HG03108 (cell line): ENCODE data around the gene EXPH5.
"Not testable (repeated sequence)": the region's sequence is repeated elsewhere in the genome, so short reads cannot be mapped to it uniquely, and the experiment has no call there.

Experiments
- ATAC-seq: cut with Tn5 transposase; IDR thresholded peaks from one replicate; pipeline ENCODE4 v1.9.1; 2021; ENCODE audit warnings: moderate library complexity; ENCODE audit not compliant: unreplicated experiment

Gene EXPH5

GRCh38 chr11:108602818-108603217, 9.2 kb upstream of the EXPH5 start:
- ATAC-seq, result not testable (repeated sequence)

DNA sequence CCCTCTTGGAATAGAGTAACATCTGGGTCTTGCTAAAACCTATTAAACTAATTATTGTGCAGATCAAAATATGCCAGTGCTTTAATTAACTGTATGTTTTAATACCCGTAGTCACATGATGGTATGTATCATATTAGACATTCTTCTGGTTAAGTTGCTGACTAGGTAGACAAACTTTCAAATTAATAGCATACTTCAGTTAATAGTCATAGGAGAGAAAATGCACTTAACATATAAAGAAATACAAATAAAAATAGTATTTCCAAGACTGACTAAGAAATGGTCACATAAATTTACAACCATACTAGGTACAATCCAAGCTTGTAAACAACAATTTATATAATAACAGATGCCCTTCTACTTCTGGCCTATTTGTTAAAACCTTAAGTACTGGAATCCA, 7.6 kb upstream of the EXPH5 start:
- no peak for ATAC-seq

GRCh38 chr11:108599978-108600377, 6.4 kb upstream of the EXPH5 start:
- no peak for ATAC-seq

- ATAC-seq, result no peak
Observed at GRCh38 chr11:108597736-108598355, 4.3 kb upstream of the EXPH5 start.

GRCh38 chr11:108596701-108597100, 3.1 kb upstream of the EXPH5 start:
- ATAC-seq, result no peak

DNA sequence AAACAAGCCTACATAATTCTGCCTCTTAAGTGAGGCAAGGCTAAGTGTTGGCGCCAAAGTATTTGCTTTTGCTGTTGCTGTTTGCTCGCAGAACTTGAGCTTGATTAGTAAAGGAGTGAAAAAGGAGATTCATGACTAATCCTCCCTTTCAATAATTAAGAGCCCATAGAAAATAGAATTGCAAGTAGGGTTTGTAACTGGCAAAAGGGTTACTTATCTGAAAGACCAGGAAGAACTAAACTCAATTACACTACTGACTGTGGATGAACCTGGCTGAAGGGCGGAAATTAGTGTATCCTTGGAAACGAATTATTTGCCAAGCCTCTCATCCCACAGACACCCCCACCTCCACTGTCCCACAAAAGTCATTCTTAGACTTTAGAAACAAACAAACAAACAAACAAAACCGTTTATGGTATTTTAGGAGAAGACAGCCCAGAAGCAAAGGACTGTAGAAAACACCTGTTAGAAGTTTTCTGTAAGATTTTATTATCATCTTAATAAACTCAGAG, 411 bp upstream of the EXPH5 start:
- ATAC-seq, result no peak

- peak; percentile 23 for ATAC-seq
Observed at GRCh38 chr11:108592591-108593213, 866 bp downstream of the EXPH5 start.

GRCh38 chr11:108591893-108592292, 1.7 kb downstream of the EXPH5 start:
- ATAC-seq, result no peak

DNA sequence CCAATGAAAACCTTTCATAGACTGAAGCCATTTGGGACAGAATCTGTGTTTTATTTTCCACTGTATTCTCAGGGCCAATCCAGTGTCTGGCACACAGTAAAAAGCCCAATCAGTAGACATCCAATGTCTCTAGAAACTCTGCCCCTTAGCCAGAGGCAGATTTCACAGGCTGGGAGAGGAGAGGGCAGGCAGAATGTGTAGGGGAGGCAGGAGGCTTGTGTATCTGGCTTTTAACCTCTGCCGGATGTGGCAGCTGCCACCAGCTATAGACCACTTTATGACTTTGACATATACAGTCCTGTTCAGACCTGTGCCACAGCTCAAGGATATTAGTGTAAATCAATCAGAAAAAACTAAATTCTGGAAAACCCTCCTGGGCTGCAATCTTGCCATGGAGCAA, 4.4 kb downstream of the EXPH5 start:
- no peak for ATAC-seq

DNA sequence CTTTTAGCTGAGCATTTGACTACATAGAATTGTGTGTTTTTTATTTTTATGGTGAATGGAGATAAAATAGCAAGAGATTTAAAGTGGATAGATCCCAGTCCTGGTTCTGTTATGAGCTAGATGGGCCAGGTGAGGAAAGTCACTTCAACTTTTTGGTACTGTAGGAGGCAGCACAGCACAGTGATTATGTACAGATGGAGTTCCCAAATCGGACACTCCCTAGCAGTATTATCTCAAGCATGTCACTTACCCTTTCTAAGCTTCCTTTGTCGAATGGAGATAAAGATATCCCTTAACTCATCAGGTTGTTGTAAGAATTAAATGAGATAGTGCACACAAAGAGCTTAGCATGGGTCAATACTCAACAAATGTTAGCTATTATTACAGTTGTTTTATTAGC, 5.3 kb downstream of the EXPH5 start:
- ATAC-seq, result no peak

GRCh38 chr11:108587109-108587508, 6.5 kb downstream of the EXPH5 start:
- ATAC-seq, result peak; percentile 58

GRCh38 chr11:108586600-108586999, 7.0 kb downstream of the EXPH5 start:
- no peak for ATAC-seq

DNA sequence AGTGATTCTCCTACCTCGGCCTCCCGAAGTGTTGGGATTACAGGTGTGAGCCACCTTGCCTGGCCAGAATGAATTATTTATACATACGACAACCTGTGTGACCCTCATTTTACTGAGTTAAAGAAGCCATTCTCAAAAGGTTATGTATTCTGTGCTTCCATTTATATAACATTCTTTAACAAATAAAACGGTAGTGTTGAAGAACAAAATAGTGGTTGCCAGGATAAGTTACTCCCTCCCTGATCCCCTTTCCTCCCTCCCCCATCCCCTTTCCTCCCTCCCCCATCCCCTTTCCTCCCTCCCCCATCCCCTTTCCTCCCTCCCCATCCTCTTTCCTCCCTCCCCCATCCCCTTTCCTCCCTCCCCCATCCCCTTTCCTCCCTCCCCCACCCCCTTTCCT, 7.4 kb downstream of the EXPH5 start:
- ATAC-seq, result not testable (repeated sequence)

- ATAC-seq, result no peak
Observed at GRCh38 chr11:108584973-108585372, 8.6 kb downstream of the EXPH5 start.

GRCh38 chr11:108580645-108581044, 12.9 kb downstream of the EXPH5 start:
- ATAC-seq, result no peak

GRCh38 chr11:108580043-108580442, 13.5 kb downstream of the EXPH5 start:
- ATAC-seq, result no peak

DNA sequence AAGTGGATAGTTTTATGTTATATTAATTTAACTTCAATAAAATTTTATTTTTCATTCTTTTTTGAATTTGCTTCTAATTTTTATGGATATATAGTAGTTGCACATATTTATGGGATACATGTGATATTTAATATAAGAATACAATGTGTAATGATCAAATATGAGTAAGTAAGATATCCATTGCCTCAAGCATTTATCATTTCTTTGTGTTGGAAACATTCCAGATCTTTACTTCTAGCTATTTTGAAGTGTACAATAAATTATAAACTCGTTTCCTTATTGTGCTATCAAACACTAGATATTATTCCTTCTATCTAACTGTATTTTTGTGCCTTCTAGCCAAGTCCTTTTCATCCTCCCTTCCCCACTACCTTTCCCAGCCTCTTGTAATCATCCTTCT, 17.0 kb downstream of the EXPH5 start:
- ATAC-seq, result no peak

- no peak for ATAC-seq
Observed at GRCh38 chr11:108574675-108575074, 18.9 kb downstream of the EXPH5 start.

DNA sequence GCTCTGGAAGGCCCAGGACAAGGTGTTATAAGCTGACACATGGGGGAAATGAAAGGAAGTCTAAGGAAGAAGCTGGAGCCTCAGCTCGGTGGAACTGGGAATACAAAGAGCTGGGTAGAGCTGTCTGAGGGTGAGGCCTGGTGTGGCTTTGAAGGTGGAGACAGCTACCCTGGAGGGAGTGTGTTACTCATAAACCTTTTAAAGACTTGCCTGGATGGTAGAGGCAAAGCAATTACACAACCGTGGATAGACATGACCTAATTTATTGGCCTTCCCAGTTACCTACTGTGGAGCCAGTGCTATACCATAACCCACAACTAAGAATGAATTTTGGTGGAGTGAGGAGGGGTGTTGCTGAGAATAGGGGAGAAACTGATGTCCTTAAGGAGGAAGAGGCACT, 22.6 kb downstream of the EXPH5 start:
- ATAC-seq, result no peak

GRCh38 chr11:108569896-108570295, 23.7 kb downstream of the EXPH5 start:
- ATAC-seq, result no peak

GRCh38 chr11:108568195-108568858, 25.2 kb downstream of the EXPH5 start:
- ATAC-seq, result no peak

DNA sequence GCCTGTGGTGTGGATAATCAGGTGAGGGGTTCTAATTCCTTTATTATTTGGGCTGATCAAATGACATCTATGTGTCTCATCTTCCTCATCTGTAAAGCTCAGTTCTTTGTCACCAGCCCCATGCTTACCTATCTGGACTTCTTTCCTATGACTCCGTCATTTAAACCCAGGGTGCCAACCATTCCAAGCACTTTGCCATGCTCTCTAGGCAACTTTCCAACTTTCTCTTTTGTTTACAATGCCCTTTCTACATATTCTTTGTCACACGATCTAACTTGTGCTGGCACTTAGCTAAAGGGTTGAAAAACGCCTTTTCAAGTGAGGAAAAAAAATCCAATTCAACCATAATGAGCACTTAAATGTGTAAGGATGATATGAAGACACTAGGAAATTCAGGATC, 27.9 kb downstream of the EXPH5 start:
- no peak for ATAC-seq
